Germinal center (tissue), 1 donor: Measurements from ENCODE around the gene TEX53.

Experiments used
- DNase-seq: peaks from one replicate; pipeline ENCODE4 v3.0.0; 2012; ENCODE audit warnings: mixed read lengths, low spot score

Gene TEX53

DNA sequence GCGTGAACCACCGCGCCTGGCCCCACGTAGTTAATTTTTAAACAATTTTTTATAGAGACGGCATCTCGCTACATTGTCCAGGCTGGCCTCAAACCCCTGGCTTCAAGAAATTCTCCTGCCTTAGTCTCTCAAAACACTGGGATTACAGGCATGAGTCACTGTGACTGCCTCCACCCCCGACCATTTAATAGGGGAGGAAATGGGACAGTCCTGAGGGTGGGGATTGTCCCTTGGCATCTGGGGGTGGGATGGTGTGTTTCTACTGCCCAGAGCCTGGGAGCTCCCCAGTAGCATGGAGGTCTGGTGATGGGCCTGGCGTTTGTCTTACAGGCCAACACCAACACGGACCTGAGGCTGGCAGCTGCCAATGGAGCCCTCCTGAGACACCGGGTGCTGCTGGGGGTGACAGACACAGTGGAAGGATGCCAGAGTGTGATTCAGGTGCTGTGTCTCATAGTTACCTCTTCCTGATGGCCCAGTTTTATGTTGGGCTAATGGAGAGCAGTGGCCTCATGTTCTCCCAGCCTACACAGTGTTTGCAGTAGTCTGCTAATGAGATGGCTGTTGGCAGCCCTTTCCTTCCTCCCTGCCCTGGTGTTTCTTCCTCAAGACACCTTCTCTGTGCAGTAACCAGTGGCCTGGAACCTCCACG lies 24.0 kb downstream of the TEX53 start:
- no peak for DNase-seq

DNA sequence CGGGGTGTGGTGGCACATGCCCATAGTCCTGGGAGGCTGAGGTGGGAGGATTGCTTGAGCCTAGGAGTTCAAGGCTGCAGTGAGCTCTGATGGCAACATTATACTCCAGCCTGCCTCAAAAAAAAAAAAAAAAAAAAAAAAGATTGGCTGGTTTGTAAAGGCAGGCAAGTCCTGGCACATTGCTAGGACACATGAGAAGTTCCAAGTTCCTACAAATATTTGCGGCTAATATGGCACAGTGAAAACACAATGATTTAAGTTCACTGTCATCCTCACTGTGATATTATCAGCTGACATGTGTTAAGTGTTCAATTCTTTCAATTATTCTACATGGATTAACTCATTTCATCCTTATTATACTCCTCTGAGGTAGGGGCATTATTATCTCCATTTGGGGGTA lies 26.4 kb downstream of the TEX53 start:
- no peak for DNase-seq

DNA sequence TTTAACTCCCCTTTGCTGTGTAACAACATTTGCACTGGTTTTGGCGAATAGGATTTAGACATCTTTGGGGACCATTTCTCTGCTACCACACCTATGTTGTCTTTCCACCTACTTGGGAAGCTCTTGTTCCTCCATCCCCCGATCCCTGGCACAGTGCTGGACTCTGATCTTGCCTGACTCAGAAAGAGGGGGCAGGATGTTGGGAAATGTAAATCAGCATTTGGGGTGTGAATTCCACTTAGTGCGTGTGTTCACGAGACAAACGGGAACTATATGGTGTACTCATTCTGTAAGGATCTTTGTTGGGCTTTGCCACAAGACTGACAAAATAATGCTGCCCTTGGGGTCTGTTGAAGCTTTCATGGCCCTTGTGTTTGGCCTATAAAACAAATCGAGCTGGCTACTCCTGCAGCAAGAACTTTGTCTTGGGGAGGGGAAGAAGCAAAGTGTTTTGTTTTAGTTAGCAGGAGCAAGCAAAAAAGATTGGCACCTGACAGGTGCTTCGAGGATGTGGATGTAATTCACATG lies 28.0 kb downstream of the TEX53 start:
- DNase-seq: no peak

DNA sequence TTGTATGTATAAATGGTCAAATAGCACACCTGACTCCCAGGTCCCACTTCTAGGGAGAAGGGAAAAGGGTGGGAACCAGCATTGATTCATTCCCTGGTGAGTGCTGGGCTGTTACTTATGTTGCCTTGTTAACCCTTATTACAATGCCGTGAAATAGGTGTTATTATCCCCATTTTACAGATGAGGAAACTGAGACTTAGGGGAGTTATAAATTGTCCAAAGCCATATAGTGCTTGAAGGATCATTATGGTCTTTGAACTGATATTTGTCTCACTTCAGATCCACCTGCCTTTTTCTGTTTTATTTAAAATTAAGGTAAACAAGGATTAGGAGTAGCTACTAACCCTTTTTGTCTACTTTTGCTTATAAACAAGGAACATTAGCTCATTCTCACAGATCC lies 30.1 kb downstream of the TEX53 start:
- DNase-seq: no peak

DNA sequence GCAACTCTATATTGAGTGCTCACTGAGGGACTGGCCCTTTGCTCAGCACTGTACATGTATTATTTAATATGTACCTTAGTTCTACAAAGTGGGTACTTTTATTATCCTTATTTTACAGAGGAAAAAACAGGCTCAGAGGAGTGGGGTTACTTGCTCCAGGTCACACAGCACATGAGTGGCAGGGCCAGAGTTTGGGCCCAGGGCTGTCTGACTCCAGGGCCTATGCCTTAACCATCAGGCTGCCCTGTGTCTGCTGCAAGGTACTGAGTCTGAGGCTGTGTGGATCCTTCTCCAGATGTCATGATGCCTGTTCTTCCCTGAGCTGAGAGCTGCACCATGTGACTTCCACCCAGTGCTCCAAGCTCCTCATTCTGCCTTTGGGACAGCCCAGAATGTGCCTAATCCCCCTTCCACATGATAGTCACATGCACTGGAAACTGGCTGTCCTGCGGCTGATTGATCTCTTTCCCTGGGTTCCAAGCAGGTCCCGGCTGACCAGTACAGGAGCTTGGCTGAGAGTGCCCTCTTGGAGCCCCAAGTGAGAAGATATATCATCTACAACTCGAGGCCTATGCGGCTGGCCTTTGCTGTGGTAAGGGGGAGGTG lies 31.1 kb downstream of the TEX53 start:
- DNase-seq: no peak

DNA sequence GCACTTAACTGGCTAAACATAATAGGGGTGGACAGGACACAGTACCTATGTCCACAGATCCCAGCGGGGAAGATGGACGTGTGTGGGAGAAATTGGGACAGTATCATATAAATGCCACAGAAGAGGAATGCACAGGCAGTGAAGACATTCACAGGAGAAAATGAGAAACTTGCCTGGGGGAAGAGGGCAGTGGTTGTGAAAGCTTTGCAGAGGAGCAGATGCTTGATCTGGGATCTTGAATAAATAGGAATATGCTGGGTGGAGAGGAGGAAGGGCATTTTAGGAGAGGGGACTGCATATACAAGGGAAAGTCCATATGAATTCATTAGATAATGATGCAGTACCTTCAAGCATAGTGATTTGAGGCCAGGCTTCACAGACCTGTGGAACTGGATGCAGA lies 32.9 kb downstream of the TEX53 start:
- DNase-seq: no peak

DNA sequence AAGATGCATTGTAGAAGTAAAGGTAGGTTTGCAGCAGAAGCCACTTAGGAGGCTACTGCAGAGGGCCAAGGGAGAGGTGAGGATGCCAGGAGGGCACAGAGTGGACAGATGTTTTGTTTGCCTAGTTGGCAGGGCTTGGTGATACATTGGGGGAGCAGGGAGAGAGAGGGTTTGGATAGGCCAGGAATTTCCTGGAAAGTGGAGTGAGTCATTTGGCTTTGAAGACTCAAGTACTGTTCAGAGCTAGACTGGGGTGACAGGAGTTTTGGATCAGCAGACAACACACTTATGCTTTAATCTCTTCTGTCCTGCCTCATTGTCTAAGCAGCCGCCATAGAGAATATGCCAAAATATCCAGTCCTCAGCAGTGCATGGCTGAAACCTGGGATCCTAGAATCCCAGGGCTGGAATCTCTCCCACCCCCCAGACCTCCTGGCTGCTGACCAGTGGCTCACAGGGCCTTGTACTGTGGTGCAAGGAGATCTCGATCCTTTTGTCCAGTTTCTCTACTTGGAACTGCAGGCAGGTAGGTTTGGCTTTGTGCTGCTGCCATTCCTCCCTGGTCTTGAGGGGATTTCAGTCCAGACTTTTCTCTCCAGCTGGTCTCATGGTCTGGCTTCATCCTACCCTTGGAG lies 35.5 kb downstream of the TEX53 start:
- no peak for DNase-seq

DNA sequence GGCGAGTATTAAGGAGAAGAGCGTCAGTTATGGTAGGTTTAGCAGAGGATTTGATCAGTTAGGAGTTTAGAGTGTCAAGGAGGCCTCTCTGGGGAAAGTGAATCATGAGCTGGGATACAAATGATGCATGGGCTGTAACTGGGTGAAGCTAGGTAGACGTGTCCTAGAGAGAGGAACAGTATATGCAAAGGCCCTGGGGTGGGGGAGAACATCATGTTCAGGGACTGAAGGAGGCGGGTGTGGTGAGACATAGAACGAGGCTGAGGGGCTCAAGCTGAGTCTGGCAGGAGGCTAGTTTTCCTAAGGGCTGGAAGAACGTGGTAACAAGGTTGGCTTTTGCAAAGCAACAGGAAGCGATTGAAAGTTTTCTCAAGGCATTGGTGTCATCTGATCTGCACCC lies 36.0 kb downstream of the TEX53 start:
- no peak for DNase-seq

DNA sequence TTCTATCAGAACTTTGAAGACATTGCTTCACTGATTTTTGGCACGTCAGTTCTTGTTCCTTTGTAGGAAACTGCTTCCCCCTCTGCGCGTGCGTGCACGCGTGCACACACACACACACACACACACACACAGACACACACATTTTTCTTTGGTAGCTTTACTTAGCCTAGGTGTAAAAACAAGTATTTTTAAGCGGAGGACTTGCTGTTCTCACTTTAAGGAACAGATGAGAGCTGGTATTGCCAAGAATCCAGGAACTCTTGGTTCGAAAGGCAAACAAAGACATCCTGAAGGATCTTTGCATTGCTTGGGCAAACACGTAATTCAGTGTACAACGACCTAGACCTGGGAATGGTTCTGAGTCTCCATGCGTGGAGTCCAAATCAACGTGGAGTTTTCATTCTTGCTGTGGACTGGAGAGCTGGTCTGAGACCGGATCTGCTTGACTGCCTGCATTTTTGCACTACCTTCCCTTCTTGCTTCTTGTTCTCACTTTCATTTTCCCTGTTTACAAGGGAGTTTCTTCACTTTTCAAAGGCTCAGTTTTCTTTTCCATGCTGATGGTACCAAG lies 38.3 kb downstream of the TEX53 start:
- DNase-seq: peak; percentile 41

DNA sequence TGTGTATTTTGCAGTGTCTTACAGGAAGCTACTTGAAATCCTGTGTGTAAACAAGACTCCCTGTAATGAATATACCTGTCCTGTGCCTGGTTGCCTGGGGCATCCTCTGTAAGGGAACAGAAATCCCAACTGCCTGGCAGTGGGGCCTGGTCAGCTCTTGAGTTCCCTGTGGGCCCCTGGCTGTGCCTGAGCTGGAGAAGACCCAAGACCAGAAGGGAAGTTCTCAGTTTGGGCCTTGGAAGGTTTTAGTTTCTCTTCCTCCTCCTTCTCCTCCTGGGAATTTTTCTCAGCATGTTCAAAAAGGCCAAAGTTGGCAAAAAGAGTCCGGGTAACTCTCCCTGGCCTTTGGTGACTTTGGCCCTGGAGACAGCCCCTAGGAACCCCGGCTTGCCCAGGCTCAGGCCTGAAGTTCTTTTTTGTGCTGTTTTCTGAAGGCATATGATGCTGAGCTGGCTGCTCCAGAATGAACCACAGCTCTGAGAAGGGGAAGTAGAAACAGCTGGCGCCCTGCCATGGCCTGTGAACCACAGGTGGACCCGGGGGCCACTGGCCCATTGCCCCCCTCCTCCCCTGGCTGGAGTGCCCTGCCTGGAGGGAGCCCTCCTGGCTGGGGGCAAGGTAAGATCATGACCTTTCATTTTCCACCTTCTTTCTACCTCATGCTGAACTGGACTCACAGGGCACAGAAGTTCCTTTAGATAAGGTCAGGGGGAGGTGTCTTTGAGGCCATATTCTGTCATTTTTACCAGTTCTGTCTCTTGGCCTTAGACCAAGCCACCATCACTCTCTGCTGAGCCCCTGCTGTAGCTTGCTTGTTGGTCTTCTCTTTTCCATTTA lies 40.7 kb downstream of the TEX53 start:
- DNase-seq: peak; percentile 76

DNA sequence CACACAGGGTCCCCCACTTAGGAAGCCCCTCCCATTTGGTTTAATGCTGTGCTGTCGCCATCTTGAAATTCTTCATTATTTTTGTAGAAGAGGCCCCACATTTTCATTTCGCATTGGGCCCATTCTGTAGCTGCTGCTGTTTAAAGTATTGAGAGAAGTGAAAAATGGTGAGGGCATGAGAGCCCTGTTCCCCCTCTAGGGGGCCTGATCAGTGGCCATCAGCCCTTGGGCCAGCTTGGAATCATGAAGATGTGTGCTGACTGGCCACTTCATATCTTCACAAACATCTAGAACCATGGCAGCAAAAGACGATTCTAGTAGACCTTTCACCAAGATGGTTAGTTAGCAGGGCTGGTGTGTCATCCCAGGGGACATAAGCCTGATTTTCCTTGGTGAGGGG lies 43.2 kb downstream of the TEX53 start:
- DNase-seq: no peak

DNA sequence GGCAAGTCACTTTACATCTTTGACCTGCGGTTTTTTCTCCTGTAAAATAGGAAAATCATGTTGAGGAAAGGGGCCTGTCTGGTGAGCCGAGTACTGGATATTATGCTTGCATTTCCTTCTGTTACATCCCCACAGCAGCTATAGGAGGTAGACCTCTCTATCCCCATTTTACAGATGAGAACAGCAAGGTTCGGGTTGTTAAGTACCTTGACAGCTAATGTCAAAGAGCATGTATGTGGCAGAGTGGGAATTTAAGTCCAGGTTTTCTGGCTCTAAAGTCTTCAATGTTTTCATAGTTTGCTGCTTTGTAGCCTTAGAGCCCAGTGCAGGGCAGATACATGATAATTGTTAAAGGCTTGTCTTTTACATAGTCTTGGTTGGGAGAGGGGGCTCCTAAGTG lies 43.7 kb downstream of the TEX53 start:
- DNase-seq: no peak

DNA sequence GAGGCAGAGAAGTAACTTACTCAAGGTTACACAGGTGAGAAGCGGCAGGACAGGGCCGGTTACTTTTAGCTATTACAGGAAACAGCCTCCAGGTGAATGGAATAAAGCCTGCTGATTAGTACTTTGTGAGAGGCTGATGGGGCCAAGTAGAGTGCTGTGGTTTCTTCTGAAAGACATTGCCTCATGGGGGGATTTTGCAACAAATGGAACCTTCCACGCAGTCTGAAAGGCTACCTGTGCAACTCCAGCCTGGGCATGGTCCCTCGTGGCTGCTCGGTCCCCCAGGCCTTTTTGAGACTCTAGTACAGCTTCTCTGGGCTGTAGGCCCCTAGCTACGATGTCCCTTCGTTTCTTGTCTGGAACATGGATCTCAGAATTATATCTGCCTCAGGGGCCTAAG lies 44.5 kb downstream of the TEX53 start:
- no peak for DNase-seq

DNA sequence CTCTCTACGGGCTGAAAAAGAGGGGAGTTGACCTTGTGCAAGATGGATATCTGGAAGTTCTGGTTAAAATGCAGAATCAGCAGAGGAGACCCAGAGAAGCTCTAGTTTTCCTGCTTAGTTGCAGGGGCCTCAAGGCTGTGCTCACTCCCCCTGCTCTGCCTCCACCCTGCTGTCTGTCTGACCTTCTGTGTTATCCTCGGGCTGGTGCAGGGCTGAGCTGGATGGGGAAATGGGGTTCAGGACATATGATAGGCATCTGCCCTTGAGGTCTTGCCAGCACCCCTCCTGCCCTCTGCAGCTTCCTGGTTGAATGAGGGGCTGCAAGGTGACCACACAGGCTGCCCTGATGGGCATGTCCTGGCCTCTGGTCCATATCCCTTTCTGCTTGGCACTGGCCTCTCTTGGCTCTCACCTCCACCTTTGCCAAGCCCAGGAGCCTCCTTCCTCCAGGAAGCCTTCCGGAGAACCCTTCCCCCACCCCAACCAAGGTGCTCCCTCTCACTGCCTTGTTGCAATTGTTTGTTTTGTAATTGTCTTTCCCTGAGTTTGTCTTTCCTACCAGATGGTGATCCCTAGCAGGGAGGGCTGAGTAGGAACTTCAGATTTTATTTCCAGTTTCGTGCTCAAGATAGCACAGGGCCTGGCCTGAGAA lies 45.2 kb downstream of the TEX53 start:
- no peak for DNase-seq

DNA sequence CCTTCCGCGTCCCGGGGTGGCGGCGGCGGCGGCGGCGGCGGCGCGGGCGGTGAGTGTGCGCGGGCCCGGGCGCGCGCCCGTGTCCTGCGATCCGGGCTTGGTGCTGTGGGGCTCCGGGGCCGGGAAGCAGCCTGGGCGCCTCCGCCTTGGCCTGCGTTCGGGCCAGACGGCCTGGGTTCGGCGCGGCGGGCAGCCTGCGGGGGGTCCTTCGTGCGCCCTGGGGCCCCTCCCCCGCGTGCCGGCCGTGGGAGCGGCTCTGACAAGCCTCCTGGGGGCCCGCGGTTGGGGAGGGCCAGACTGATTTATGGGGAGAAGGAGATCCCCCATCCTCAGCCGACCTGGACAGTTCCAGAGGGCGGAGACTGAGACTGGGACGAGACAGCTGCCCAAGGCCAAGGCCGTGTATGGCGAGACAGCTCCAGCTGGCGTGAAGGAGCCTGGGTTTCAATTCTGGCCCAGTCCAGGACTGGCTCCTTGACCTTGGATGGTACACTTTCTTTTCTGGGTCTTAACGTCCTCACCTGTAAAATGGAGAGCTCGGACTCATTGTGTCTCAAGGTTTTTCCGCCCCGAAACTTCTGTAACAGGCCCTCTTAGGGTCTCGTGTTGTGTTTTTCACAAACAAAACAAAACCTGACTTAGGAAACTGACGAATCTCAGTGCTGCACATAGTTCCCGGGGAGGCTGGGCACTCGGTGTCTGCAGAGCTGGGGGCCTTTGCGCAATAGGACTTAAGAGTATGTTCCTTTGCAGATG lies 45.9 kb downstream of the TEX53 start:
- peak; percentile 64 for DNase-seq

DNA sequence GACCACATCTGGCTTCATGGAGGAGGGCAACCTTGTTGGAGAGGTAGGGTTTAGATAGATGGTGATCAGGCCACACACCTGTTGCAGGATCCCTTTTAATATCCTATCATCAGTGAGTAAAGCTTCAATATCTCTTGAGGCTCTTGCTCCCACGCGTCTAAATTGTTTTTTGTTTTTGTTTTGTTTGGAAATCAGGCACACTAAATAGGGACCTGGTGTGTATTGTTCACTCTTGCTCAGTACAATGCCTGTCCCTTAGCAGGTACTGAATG lies 49.1 kb downstream of the TEX53 start:
- DNase-seq: no peak

DNA sequence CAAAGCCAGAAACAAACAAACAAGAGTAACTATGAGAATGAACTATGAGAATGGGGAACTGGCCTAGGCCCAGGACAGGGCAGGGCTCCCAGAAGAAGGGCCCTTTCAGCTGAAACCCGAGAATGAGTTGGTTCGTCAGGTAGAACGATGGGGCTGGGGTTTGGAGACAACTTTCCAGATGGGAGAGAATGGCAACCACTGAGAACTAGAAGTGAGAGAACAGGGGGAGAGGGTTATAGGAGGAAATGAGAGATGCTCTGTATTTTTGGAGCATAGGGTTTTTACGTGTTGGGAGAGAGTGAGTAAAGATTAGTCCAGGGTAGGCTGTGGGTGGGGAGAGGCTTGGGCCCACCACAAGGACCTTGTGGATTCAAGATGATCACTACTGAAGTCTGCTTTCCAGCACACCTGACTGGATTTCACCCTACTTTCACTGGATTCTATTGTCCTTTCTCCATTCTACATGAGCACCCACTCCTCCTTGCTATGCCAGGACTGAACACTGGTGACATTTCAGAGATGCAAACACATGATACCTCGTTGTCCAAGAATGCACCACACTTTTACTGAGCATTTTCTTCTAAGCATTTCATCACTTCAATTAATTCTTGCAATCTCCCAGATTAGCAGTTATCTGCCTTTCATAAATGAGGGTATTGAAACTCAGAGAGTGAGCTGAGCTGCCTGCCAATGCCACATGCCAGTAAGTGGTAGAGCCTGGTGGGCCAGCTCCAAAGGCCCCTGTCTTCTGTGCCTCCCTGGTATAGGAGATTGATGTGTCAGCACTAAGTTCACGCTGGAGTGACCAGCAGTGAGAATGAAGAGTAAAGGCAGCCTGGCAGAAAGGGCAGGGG lies 49.7 kb downstream of the TEX53 start:
- no peak for DNase-seq

DNA sequence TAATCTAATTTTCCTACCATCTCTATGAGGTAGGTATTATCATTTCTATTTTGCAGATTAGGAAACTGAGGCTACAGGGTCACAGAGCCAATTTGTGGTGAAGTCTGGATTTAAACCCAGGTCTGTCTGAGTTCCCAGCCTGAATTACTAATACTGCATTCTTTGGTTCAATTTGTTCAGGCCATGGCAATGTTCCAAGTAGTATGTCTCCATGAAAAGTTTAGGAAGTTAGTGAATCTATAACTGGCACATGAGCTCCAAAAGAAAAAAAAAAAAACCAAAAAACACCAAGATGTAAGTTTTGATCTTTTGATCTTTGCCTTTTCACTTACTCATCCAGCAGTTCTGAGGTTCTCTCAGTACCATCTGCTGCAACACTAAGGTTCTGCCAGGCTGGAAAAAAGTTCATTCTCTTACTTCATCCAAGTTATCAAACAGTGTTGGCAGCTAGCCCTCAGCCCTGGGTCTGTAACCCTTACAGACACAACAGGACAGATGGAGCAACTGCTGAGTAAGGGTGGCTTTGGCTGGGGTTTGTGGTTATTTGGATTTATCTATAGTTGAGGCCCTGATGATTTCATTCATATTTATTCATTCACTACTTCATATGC lies 50.9 kb downstream of the TEX53 start:
- no peak for DNase-seq
